Hepatocyte (in vitro differentiated cells): ENCODE measurements around the gene TEKT2. TPM values are rescaled to one million over a fixed set of nuclear protein-coding genes. Genes with fewer than 3 reads are reported as not detected.
A peak's percentile ranks its signal among the peaks of the same experiment; 100 is the strongest.

ENCODE experiments used
- DNase-seq: peaks from one replicate; pipeline ENCODE4 v3.0.0-alpha.2; 2016; ENCODE audit warnings: low spot score
- H2AFZ ChIP-seq: fragments of 200-600 bp; sonication (generic); 2 replicates; pipeline ENCODE4 v1.6.0; 2016; ENCODE audit warnings: antibody characterized with exemption, mild to moderate bottlenecking
- H3K27ac ChIP-seq: fragments of 200-600 bp; sonication (generic); 2 replicates; pipeline ENCODE4 v1.5.1; 2016; ENCODE audit warnings: mild to moderate bottlenecking
- H3K27me3 ChIP-seq: fragments of 200-600 bp; sonication (generic); 2 replicates; pipeline ENCODE4 v1.6.1; 2016
- H3K36me3 ChIP-seq: fragments of 200-600 bp; sonication (generic); replicated peaks from 2 replicates; pipeline ENCODE4 v1.5.1; 2016; ENCODE audit warnings: low read depth; ENCODE audit not compliant: insufficient read depth
- H3K4me1 ChIP-seq: fragments of 200-600 bp; sonication (generic); 2 replicates; pipeline ENCODE4 v1.5.1; 2016; ENCODE audit warnings: mild to moderate bottlenecking, moderate library complexity; ENCODE audit not compliant: insufficient read depth
- H3K4me2 ChIP-seq: fragments of 200-600 bp; sonication (generic); 2 replicates; pipeline ENCODE4 v1.6.0; 2016
- H3K4me3 ChIP-seq: fragments of 200-600 bp; sonication (generic); 2 replicates; pipeline ENCODE4 v1.5.1; 2016; ENCODE audit warnings: mild to moderate bottlenecking
- H3K79me2 ChIP-seq: fragments of 200-600 bp; sonication (generic); 2 replicates; pipeline ENCODE4 v1.6.0; 2017; ENCODE audit warnings: mild to moderate bottlenecking
- H3K9me2 ChIP-seq: fragments of 200-600 bp; sonication (generic); replicated peaks from 2 replicates; pipeline ENCODE4 v1.6.0; 2017; ENCODE audit warnings: mild to moderate bottlenecking; ENCODE audit not compliant: insufficient read depth
- H3K9me3 ChIP-seq: fragments of 200-600 bp; sonication (generic); 2 replicates; pipeline ENCODE4 v1.5.1; 2016; ENCODE audit warnings: low read depth, mild to moderate bottlenecking
- H4K20me1 ChIP-seq: fragments of 200-600 bp; sonication (generic); 2 replicates; pipeline ENCODE4 v1.6.0; 2016; ENCODE audit warnings: mild to moderate bottlenecking; ENCODE audit not compliant: insufficient read depth, poor library complexity, severe bottlenecking
- EZH2 ChIP-seq: fragments of 200-600 bp; sonication (generic); IDR thresholded peaks from 2 replicates; pipeline ENCODE4 v1.6.1; 2016; ENCODE audit warnings: antibody characterized with exemption, mild to moderate bottlenecking, borderline replicate concordance
- EZH2phosphoT487 ChIP-seq: fragments of 200-600 bp; sonication (generic); IDR thresholded peaks from one replicate; pipeline ENCODE4 v1.6.1; 2018; ENCODE audit warnings: antibody characterized with exemption, mild to moderate bottlenecking, low read depth, moderate library complexity; ENCODE audit not compliant: unreplicated experiment, severe bottlenecking
- WGBS: methylation state at CpG from one replicate; pipeline ENCODE4 v1.1.6; 2016; ENCODE audit warnings: low lambda C conversion rate; ENCODE audit errors: missing lambda C conversion rate; 5-methylcytosine and 5-hydroxymethylcytosine counted together
- polyA plus RNA-seq: library from polyadenylated mRNA; unstranded; fragments of >200 nt; fragmentation: Nextera tagmentation; extraction: Ambion mirVana; gene quantifications from 2 replicates; pipeline ENCODE4 v1.2.1, GENCODE V29; 2016
- total RNA-seq: library from RNA; depleted of rRNA; stranded (reverse); fragments of >200 nt; gene quantifications from 2 replicates; pipeline ENCODE4 v1.2.3, GENCODE V29; 2014
- TF ChIP-seq, protein P1 (sequence below): fragments of 200-600 bp; sonication (generic); IDR thresholded peaks from 2 replicates; pipeline ENCODE4 v1.5.1; 2016; ENCODE audit warnings: antibody characterized with exemption, mild to moderate bottlenecking; ENCODE audit not compliant: poor library complexity

The TEKT2 gene
- total and polyA plus RNA-seq, 2 experiments from 2014 or later: 1.1 to 1.4 TPM

DNA sequence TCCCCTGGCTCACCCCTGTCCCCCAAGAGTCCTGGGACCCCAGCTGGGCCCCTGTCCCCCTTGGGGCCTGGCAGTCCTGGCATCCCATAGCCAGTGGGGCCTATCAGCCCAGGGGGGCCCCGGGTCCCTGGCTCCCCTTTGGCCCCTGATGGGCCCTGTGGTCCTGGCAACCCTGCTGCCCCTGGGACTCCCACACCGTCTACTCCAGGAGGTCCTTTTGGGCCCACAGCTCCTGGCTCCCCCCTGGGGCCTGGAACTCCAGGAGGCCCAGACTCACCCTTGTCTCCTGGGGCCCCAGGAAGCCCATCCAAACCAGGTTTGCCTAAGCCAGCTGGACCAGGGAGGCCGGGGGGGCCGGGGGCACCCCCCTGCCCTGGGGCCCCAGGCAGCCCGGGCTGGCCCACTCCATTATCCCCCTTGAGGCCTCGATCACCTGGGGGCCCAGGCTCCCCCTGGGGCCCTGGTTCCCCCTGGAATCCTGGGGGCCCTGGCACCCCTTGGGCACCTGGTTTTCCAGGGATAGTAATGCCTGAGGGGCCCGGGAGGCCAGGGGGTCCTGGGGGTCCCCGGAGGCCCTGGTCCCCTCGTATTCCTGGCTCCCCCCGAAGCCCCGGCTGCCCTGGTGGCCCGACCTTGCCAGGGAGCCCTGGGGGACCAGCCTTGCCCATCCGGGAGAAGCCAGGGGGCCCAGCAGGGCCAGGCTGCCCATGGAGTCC lies 14.9 kb downstream of the TEKT2 start:
- DNase-seq: no peak
- H3K4me1 ChIP-seq: peaks cover 3% of the 10 kb centered on the region
- H3K27me3 ChIP-seq: no peaks in the 10 kb centered on the region
- no peaks in the 10 kb centered on the region for H4K20me1 ChIP-seq
- H3K9me3 ChIP-seq: no peaks in the 10 kb centered on the region
- H3K79me2 ChIP-seq: no peaks in the 10 kb centered on the region
- H2AFZ ChIP-seq: no peak overlapping the region
- no peaks in the 10 kb centered on the region for H3K9me2 ChIP-seq
- H3K4me3 ChIP-seq: no peak overlapping the region
- no peaks in the 10 kb centered on the region for H3K36me3 ChIP-seq
- TF ChIP-seq EZH2 (no peak), EZH2phosphoT487 (no peak)
- TF ChIP-seq, protein P1, sequence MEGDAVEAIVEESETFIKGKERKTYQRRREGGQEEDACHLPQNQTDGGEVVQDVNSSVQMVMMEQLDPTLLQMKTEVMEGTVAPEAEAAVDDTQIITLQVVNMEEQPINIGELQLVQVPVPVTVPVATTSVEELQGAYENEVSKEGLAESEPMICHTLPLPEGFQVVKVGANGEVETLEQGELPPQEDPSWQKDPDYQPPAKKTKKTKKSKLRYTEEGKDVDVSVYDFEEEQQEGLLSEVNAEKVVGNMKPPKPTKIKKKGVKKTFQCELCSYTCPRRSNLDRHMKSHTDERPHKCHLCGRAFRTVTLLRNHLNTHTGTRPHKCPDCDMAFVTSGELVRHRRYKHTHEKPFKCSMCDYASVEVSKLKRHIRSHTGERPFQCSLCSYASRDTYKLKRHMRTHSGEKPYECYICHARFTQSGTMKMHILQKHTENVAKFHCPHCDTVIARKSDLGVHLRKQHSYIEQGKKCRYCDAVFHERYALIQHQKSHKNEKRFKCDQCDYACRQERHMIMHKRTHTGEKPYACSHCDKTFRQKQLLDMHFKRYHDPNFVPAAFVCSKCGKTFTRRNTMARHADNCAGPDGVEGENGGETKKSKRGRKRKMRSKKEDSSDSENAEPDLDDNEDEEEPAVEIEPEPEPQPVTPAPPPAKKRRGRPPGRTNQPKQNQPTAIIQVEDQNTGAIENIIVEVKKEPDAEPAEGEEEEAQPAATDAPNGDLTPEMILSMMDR: no peak
- H3K4me2 ChIP-seq: no peak overlapping the region
- H3K27ac ChIP-seq: no peak overlapping the region
- 97% methylated on average over 7 of the region's 13 CpGs for WGBS

DNA sequence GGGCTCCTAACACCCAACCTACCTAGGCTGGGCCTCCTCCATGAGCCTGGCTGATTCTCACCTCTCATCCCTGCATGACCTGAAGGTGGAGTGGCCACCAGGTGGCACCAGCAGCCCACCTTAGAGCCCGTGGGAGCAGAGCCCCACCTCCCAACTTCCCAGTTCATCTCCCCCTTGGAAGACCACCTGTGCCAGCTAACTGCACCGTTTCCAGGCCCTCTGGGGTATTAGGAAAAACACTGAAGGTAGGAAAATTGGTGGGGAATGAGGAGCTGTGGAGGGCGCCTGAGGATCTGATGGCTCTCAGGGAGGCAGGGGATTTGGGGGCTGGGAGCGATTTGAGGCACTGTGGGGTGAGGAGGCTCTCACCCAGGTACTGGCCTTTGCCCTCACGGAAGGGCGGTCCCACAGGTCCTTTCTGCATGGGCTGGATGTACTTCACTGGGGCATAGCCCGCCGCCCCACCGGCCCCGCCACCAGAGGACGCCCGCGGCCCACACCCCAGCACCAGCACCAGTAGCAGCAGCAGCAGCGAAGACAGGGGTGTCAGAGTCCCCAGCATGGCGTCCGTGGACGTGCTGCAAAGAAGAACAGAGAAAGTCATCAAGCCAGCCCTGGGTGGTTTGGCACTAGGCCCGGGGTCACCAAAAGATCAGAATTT lies 15.9 kb downstream of the TEKT2 start:
- peak; percentile 88 for DNase-seq
- no peaks in the 10 kb centered on the region for H4K20me1 ChIP-seq
- TF ChIP-seq, protein P1: peak; percentile 81
- no peak for TF ChIP-seq EZH2
- H2AFZ ChIP-seq: no peak overlapping the region
- H3K4me2 ChIP-seq: peak overlapping the region; percentile 57
- H3K4me3 ChIP-seq: no peak overlapping the region
- H3K9me2 ChIP-seq: no peaks in the 10 kb centered on the region
- no peaks in the 10 kb centered on the region for H3K79me2 ChIP-seq
- no peaks in the 10 kb centered on the region for H3K36me3 ChIP-seq
- WGBS: 49% methylated on average over 14 of the region's 18 CpGs
- no peaks in the 10 kb centered on the region for H3K9me3 ChIP-seq
- H3K27ac ChIP-seq: no peak overlapping the region
- no peaks in the 10 kb centered on the region for H3K27me3 ChIP-seq
- H3K4me1 ChIP-seq: peaks cover 3% of the 10 kb centered on the region

DNA sequence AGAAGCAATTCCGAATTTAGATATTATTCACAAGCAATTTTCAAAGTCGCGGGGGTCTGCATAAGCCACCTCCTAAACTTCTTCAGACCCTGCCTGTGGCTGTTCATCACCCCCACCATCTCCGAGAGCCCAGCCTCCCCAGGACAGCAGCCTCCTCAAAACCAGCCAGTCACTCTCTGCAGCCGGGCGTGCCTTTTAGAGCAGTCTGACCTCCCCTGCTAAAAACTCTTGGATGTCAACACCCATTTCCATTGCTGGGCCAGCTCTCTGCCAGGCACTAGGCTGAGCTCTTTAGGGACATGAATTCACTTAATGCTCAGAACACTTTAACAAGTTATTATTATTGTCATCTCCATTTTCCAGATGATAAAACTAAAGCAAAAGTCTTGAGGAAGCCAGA lies 16.5 kb downstream of the TEKT2 start:
- Histone ChIP-seq H3K27ac (no peak overlapping the region), H3K4me2 (no peak overlapping the region), H3K79me2 (no peaks in the 10 kb centered on the region), H3K27me3 (no peaks in the 10 kb centered on the region), H3K4me1 (peaks cover 3% of the 10 kb centered on the region), H2AFZ (no peak overlapping the region), H3K9me2 (no peaks in the 10 kb centered on the region), H4K20me1 (no peaks in the 10 kb centered on the region), H3K4me3 (no peak overlapping the region), H3K36me3 (no peaks in the 10 kb centered on the region), H3K9me3 (no peaks in the 10 kb centered on the region)
- TF ChIP-seq, protein P1: no peak
- TF ChIP-seq EZH2phosphoT487 (no peak), EZH2 (no peak)
- whole genome bisulfite sequencing: 93% methylated on average over 6 of the region's 6 CpGs
- no peak for DNase-seq
